HepG2 (cell line): ENCODE results near the gene HOXA5. TPM values are rescaled to one million over a fixed set of nuclear protein-coding genes. Genes with fewer than 3 reads are reported as not detected.

Experiments
- ARID4A ChIP-seq: sonication (generic); formaldehyde crosslinking; IDR thresholded peaks from 2 replicates; pipeline ENCODE4 v1.5.0; 2020; ENCODE audit warnings: mild to moderate bottlenecking, missing genetic modification reagents, borderline replicate concordance
- HNRNPLL ChIP-seq: fragments of 200-400 bp; formaldehyde crosslinking; IDR thresholded peaks from 2 replicates; pipeline ENCODE4 v1.6.1; 2017; ENCODE audit warnings: mild to moderate bottlenecking, low read depth, low read length; ENCODE audit not compliant: poor library complexity, severe bottlenecking
- HOXD1 ChIP-seq: sonication (generic); formaldehyde crosslinking; IDR thresholded peaks from 2 replicates; pipeline ENCODE4 v1.5.0; 2020; ENCODE audit warnings: missing genetic modification reagents
- KAT8 ChIP-seq: IDR thresholded peaks from 2 replicates; pipeline ENCODE4 v1.6.1; 2016; ENCODE audit warnings: missing genetic modification reagents, missing compliant biosample characterization
- KDM2A ChIP-seq: sonication (generic); formaldehyde crosslinking; IDR thresholded peaks from 2 replicates; pipeline ENCODE4 v1.4.0; 2020; ENCODE audit warnings: low read depth, missing genetic modification reagents, borderline replicate concordance
- MXD1 ChIP-seq: sonication (generic); formaldehyde crosslinking; IDR thresholded peaks from 2 replicates; pipeline ENCODE4 v1.4.0; 2020; ENCODE audit warnings: mild to moderate bottlenecking, missing genetic modification reagents
- MYPOP ChIP-seq: sonication (generic); formaldehyde crosslinking; IDR thresholded peaks from 2 replicates; pipeline ENCODE4 v1.8.1; 2023; ENCODE audit warnings: mild to moderate bottlenecking, moderate library complexity, missing genetic modification reagents
- NFYC ChIP-seq: IDR thresholded peaks from 2 replicates; pipeline ENCODE4 v1.6.1; 2016; ENCODE audit warnings: missing genetic modification reagents, missing compliant biosample characterization
- PAXIP1 ChIP-seq: sonication (generic); formaldehyde crosslinking; conservative IDR thresholded peaks from 2 replicates; pipeline ENCODE4 v1.4.0; 2020; ENCODE audit warnings: mild to moderate bottlenecking, missing genetic modification reagents, moderate library complexity
- PHF8 ChIP-seq: sonication (generic); formaldehyde crosslinking; IDR thresholded peaks from 2 replicates; pipeline ENCODE4 v1.5.0; 2020; ENCODE audit warnings: missing genetic modification reagents
- RFX1 ChIP-seq: fragments of 450-650 bp; IDR thresholded peaks from 2 replicates; pipeline ENCODE4 v1.6.1; 2017
- SAP130 ChIP-seq: IDR thresholded peaks from 2 replicates; pipeline ENCODE4 v1.6.1; 2016; ENCODE audit warnings: low read depth
- U2AF1 ChIP-seq: fragments of 200-400 bp; formaldehyde crosslinking; optimal IDR thresholded peaks from 2 replicates; pipeline ENCODE3; 2017; ENCODE audit warnings: mild to moderate bottlenecking, low read depth, low read length
- USF2 ChIP-seq, 2 experiments: sonication (generic) in 1 of 2; formaldehyde crosslinking in 1 of 2; IDR thresholded peaks; 2 replicates each; pipeline versions ENCODE4 v1.5.1 to v1.6.1; 2011 to 2020; ENCODE audit warnings: borderline replicate concordance in 1 of 2, low read depth in 1 of 2, low read length in 1 of 2, mild to moderate bottlenecking in 1 of 2, missing genetic modification reagents in 1 of 2, moderate library complexity in 1 of 2
- ZNF883 ChIP-seq: sonication (generic); formaldehyde crosslinking; IDR thresholded peaks from 2 replicates; pipeline ENCODE4 v1.5.1; 2020; ENCODE audit warnings: mild to moderate bottlenecking, missing genetic modification reagents; ENCODE audit errors: not compliant biosample characterization
- polyA plus RNA-seq, 8 experiments: library from polyadenylated mRNA; depleted of rRNA in 3 of 8; stranded (reverse) in 7 of 8; unstranded in 1 of 8; fragments of >200 nt; fragmentation: Illumina TruSeq in 4 of 8; extraction: Trizol in 4 of 8; gene quantifications; 2 replicates each; pipeline versions ENCODE4 v1.2.1 to v1.2.3, GENCODE V29; 2011 to 2016; ENCODE audit warnings: low read depth in 4 of 8, missing spikeins in 1 of 8, mixed read lengths in 1 of 8; ENCODE audit not compliant: insufficient read depth in 1 of 8
- total RNA-seq, 5 experiments: library from RNA; depleted of rRNA; stranded (reverse); fragments of >200 nt; fragmentation: Illumina TruSeq; extraction: Trizol; gene quantifications; 2 replicates each; pipeline ENCODE4 v1.2.3, GENCODE V29; 2016; ENCODE audit warnings: low read depth in 1 of 5

Gene HOXA5
- total and polyA plus RNA-seq, 2 of the 13 experiments (the other 11 are each of a cell fraction or from before 2014, with no cell fraction given) = 3.2 to 3.6 TPM

- TF ChIP-seq USF2 (IDR thresholded peaks at IDR 0.05; ENCODE audit: low read depth, low read length) (peak; percentile 76), USF2 (CRISPR knock-in tag; IDR thresholded peaks at IDR 0.05; ENCODE audit: borderline replicate concordance) (peak; percentile 71; the same call in 1 of the 2 replicates), KDM2A (peak; percentile 28; the same call in 1 of the 2 replicates), RFX1 (no peak), MXD1 (0 out of 2 replicates have a peak, but pooled peaks have one; percentile 14), HOXD1 (CRISPR knock-in tag) (peak; percentile 25; the same call in 1 of the 2 replicates), ARID4A (CRISPR knock-in tag) (peak; percentile 41; the same call in 1 of the 2 replicates), MYPOP (CRISPR knock-in tag) (peak; percentile 40; the same call in 1 of the 2 replicates), PHF8 (CRISPR knock-in tag) (0 out of 2 replicates have a peak, but pooled peaks have one; percentile 31), HNRNPLL (peak; percentile 51), ZNF883 (peak; percentile 45), KAT8 (CRISPR knock-in tag) (0 out of 2 replicates have a peak, but pooled peaks have one; percentile 58), U2AF1 (no peak), SAP130 (CRISPR knock-in tag) (peak; percentile 24; the same call in 1 of the 2 replicates), PAXIP1 (CRISPR knock-in tag) (no peak), NFYC (CRISPR knock-in tag) (peak; percentile 70)
These were observed 47.3 kb downstream of the HOXA5 start, which contains the start of gene HOXA1 (continued) for GRCh38 chr7:27095897-27096767.
